OCI-LY7 (cell line): Measurements from ENCODE around the gene CDH23. TPM values are rescaled to one million over a fixed set of nuclear protein-coding genes. Genes with fewer than 3 reads are reported as not detected.
A peak's percentile ranks its signal among the peaks of the same experiment; 100 is the strongest.

Experiments
- BruUV-seq: library from RNA; stranded (reverse); fragments of 400-500 nt; replicated peaks from 2 replicates; lab custom pipeline; 2021; lab: Mats Ljungman, UMichigan
- CTCF ChIA-PET: fragments of 300-600 bp; sonication (Branson Sonifier 250); formaldehyde crosslinking; loops from one replicate; lab custom pipeline; 2022; ENCODE audit warnings: antibody characterized with exemption; ENCODE audit not compliant: unreplicated experiment; lab: Charles Lee
- POLR2A ChIA-PET: fragments of 300-600 bp; sonication (Branson Sonifier 250); formaldehyde crosslinking; loops from one replicate; lab custom pipeline; 2022; ENCODE audit warnings: antibody characterized with exemption; lab: Charles Lee
- DNase-seq: peaks from one replicate; pipeline ENCODE4 v3.0.0-alpha.2; 2015; ENCODE audit warnings: low spot score
- H2AFZ ChIP-seq: fragments of 200-600 bp; sonication (generic), shearing (Covaris generic); 2 replicates; pipeline ENCODE4 v1.6.1; 2014; ENCODE audit warnings: mild to moderate bottlenecking, antibody characterized with exemption, low read length, moderate library complexity
- H3K27ac ChIP-seq: fragments of 200-600 bp; sonication (generic); 2 replicates; pipeline ENCODE4 v1.5.1; 2014; ENCODE audit warnings: mixed run types, low read depth, mild to moderate bottlenecking, moderate library complexity, low read length, inconsistent platforms; ENCODE audit not compliant: poor library complexity, severe bottlenecking
- H3K36me3 ChIP-seq: fragments of 200-600 bp; sonication (generic); 2 replicates; pipeline ENCODE4 v1.6.1; 2014; ENCODE audit warnings: mild to moderate bottlenecking, antibody characterized with exemption, low read length, moderate library complexity, mixed read lengths; ENCODE audit not compliant: insufficient read depth
- H3K4me1 ChIP-seq: fragments of 200-600 bp; sonication (generic); 2 replicates; pipeline ENCODE4 v1.5.1; 2014; ENCODE audit warnings: mild to moderate bottlenecking, low read length; ENCODE audit not compliant: insufficient read depth, poor library complexity, severe bottlenecking
- H3K4me2 ChIP-seq: fragments of 200-600 bp; sonication (generic); 2 replicates; pipeline ENCODE4 v1.6.1; 2014; ENCODE audit warnings: mild to moderate bottlenecking, low read length
- H3K4me3 ChIP-seq: fragments of 200-600 bp; sonication (generic); 2 replicates; pipeline ENCODE4 v1.5.1; 2014; ENCODE audit warnings: mild to moderate bottlenecking, low read depth, low read length; ENCODE audit not compliant: poor library complexity, severe bottlenecking
- H3K79me2 ChIP-seq: fragments of 200-600 bp; sonication (generic); 2 replicates; pipeline ENCODE4 v1.6.1; 2016; ENCODE audit warnings: low read depth, mild to moderate bottlenecking, low read length, moderate library complexity, mixed read lengths; ENCODE audit not compliant: insufficient read depth
- H3K9me2 ChIP-seq: fragments of 200-600 bp; sonication (generic); 2 replicates; pipeline ENCODE4 v1.6.1; 2016; ENCODE audit warnings: mild to moderate bottlenecking, low read length, mixed read lengths; ENCODE audit not compliant: insufficient read depth
- H3K9me3 ChIP-seq: fragments of 200-600 bp; sonication (generic); 2 replicates; pipeline ENCODE4 v1.6.1; 2014; ENCODE audit warnings: mild to moderate bottlenecking, mixed run types, low read length, mixed read lengths
- H4K20me1 ChIP-seq: fragments of 200-600 bp; sonication (generic); 2 replicates; pipeline ENCODE4 v1.6.1; 2014; ENCODE audit warnings: mild to moderate bottlenecking, antibody characterized with exemption, low read length, moderate library complexity, mixed read lengths; ENCODE audit not compliant: insufficient read depth
- EZH2phosphoT487 ChIP-seq: fragments of 200-600 bp; sonication (generic); IDR thresholded peaks from 2 replicates; pipeline ENCODE4 v1.6.1; 2018; ENCODE audit warnings: low read depth, borderline replicate concordance, mild to moderate bottlenecking, mixed run types, antibody characterized with exemption, low read length, moderate library complexity, mixed read lengths
- intact Hi-C: fragments of 100-400 bp; cut with micrococcal nuclease; formaldehyde crosslinking; loops from one replicate; pipeline ENCODE4 v1.10.0; 2022; ENCODE audit not compliant: unreplicated experiment
- total RNA-seq, 2 experiments: library from RNA; depleted of rRNA in 1 of 2; stranded (reverse); fragments of >200 nt in 1 of 2; shearing (Covaris generic) in 1 of 2; gene quantifications; 2 replicates each; pipeline ENCODE4 v1.2.3, GENCODE V29; 2014 to 2022
- TF ChIP-seq, protein P1 (sequence below): fragments of 200-600 bp; sonication (generic); conservative IDR thresholded peaks from 2 replicates; pipeline ENCODE4 v1.5.1; 2014; ENCODE audit warnings: mild to moderate bottlenecking, antibody characterized with exemption, low read length, moderate library complexity, mixed read lengths

Gene CDH23
- total RNA-seq, 2 experiments from 2014 or later = 0.92 to 9.9 TPM

DNA sequence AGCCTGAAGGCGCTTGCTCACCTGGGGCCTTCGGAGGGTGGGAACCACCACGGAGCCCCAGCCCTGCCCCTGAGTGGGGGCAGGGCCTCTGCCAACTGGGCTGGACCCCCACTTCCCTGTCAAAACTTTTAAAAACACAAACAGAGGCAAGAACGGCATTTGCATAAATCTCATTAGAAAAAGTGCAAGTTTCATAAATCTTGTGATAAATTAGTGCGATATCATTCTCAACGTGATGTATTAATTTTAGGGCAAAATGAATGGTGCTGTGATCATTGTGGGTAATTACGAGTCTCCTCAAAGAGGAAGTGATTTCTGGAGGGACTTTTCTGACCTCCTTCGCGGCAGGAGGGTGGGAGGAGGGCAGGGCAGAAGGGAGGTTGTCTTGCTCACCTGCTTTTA is 98.3 kb downstream of the CDH23 start:
- no peaks in the 10 kb centered on the region for H3K36me3 ChIP-seq
- BruUV-seq = no TSS peak
- H2AFZ ChIP-seq = 0 out of 2 replicates have a peak overlapping the region, but pooled peaks have one; percentile 15
- ChIA-PET POLR2A (no interaction called here), CTCF (no interaction called here)
- intact Hi-C loops = no loop called here
- no peak overlapping the region for H3K27ac ChIP-seq
- no peak overlapping the region for H3K4me3 ChIP-seq
- H3K4me2 ChIP-seq = no peak overlapping the region
- H3K4me1 ChIP-seq = peaks cover 7% of the 10 kb centered on the region
- DNase-seq = peak; percentile 21
- H4K20me1 ChIP-seq = no peaks in the 10 kb centered on the region
- TF ChIP-seq, protein P1, sequence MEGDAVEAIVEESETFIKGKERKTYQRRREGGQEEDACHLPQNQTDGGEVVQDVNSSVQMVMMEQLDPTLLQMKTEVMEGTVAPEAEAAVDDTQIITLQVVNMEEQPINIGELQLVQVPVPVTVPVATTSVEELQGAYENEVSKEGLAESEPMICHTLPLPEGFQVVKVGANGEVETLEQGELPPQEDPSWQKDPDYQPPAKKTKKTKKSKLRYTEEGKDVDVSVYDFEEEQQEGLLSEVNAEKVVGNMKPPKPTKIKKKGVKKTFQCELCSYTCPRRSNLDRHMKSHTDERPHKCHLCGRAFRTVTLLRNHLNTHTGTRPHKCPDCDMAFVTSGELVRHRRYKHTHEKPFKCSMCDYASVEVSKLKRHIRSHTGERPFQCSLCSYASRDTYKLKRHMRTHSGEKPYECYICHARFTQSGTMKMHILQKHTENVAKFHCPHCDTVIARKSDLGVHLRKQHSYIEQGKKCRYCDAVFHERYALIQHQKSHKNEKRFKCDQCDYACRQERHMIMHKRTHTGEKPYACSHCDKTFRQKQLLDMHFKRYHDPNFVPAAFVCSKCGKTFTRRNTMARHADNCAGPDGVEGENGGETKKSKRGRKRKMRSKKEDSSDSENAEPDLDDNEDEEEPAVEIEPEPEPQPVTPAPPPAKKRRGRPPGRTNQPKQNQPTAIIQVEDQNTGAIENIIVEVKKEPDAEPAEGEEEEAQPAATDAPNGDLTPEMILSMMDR = no peak
- no peak for TF ChIP-seq EZH2phosphoT487
- 0 out of 2 replicates have a peak, but pooled peaks cover under 1% of the 10 kb centered on the region for H3K9me3 ChIP-seq
- H3K79me2 ChIP-seq = no peaks in the 10 kb centered on the region
- no peaks in the 10 kb centered on the region for H3K9me2 ChIP-seq

DNA sequence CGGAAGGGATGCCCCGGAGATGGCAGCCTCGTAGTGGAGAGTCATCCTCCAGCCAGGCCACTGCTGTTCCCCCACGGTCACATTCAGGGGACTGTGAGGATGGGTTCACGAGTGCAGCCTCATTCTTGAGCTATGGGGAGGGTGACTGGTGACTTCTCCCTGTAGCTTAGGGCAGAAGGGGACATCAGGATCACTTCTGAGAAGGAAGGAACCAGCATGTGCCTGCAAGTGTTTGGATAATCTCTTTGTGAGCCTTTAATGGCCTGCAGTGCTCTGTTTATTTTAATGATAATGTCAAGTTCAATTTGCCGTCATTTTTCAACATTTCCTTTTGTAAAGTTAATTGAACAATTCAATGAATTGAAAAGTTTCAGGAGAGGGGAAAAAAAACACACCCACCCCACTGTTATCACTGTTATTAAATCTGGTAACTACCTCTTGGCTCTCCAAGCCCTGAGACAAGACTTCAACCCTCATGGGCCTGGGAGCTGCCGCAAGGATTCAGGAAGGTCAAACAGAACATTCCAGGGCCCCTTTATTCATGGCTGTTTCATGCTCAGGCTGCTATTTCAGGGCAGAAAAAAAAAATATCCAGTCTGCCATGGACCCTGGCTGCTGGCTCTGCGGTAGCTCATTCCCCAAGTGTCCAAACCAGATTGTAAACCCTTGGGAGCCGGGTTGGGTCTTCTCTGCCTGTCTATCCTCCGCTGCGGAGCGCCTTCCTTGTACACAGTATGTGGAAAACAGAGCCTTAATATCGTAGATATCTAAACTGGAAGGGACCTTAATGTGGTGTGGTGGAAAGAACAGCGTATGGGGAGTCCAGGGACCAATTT is 100.4 kb downstream of the CDH23 start:
- TF ChIP-seq, protein P1 = no peak
- TF ChIP-seq EZH2phosphoT487 = no peak
- Histone ChIP-seq H3K4me3 (no peak overlapping the region), H3K4me1 (peaks cover 7% of the 10 kb centered on the region), H3K79me2 (no peaks in the 10 kb centered on the region), H2AFZ (no peak overlapping the region), H3K9me2 (no peaks in the 10 kb centered on the region), H3K9me3 (no peaks in the 10 kb centered on the region), H3K27ac (no peak overlapping the region), H4K20me1 (no peaks in the 10 kb centered on the region), H3K36me3 (no peaks in the 10 kb centered on the region), H3K4me2 (no peak overlapping the region)
- no TSS peak for BruUV-seq
- ChIA-PET POLR2A (interaction anchor here (0.5 to 1.5 kb wide), 2 partner anchors 12 to 41 kb away, joined by 3 to 5 read pairs; no protein-coding TSS in a partner anchor), CTCF (no interaction called here)
- intact Hi-C loops = no loop called here
- no peak for DNase-seq
